ENCODE results near the gene GPR45.
"Not testable (repeated sequence)": the region's sequence is repeated elsewhere in the genome, so short reads cannot be mapped to it uniquely, and the experiment has no call there.

The GPR45 gene

GRCh38 chr2:105241443-105241842 is at the start of gene GPR45:
Gene GPR45 (plus strand): TSS chr2:105241743. CDS start chr2:105241859, 116 bp downstream.
- H3K4me3 ChIP-seq (ENCODE audit: low read depth, low read length) = no peak within 1 kb of the TSS

- H3K4me3 ChIP-seq (ENCODE audit: low read depth, low read length) = no peak overlapping the region
Measured at GRCh38 chr2:105194022-105194675, 47.4 kb upstream of the GPR45 start.

DNA sequence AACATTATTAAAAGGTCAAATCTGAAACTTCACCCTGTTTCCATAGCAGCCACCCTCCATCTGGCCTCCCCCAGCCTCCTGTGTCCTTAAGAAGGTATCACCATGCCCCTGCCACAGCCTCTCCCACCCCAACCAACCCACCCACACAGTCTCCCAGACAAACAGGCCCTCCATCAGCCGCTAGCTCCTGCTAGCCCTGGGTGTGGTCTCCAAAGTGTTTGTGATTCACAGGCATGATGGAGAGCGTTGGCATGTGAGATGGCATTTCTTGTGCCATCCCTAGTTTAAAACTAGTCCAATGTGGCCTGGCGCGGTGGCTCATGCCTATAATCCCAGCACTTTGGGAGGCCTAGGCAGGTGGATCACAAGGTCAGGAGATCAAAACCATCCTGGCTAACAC is 44.9 kb upstream of the GPR45 start:
- H3K4me3 ChIP-seq (ENCODE audit: low read depth, low read length) = no peak overlapping the region

- no peak overlapping the region for H3K4me3 ChIP-seq (ENCODE audit: low read depth, low read length)
Measured at GRCh38 chr2:105215586-105216192, 25.9 kb upstream of the GPR45 start.

DNA sequence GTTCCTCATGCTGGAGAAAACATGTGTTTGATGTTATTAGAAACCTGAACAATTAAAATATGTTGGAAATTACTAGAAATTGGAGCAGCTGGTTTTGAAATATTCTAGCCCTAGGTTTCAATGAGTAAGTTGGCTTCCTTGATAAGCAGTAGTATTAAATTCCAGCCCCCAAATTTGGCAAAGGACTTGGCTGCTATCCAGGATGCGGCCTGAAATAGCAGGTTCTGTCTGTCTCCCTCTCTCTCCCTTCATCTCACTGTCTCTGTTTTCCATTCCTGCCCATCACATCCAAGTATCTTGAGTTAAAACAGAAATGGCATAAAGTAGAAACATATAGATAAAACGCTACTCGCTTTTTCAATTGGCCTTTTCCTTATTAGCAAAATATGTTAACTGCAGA is 20.9 kb upstream of the GPR45 start:
- no peak overlapping the region for H3K4me3 ChIP-seq (ENCODE audit: low read depth, low read length)

DNA sequence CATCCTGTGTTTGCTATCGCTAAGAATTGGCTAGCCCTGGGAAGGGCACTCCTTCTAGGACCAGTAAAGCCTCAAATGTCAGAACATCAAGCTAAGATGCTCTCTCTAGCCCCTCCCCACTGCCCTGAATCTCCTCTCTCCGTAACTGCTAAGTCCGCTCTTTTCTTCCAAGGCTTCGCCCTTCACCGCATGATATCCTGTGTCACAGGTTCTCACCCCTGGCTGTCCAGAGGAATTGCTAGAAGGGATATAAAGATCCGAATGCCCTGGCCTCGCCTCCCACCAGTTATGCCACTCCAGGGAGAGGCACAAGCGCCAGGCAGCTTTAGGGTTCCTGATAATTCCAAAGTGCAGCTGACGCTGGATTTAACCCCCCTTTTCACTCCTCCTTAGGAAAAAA is 17.1 kb upstream of the GPR45 start:
- H3K4me3 ChIP-seq (ENCODE audit: low read depth, low read length) = no peak overlapping the region

DNA sequence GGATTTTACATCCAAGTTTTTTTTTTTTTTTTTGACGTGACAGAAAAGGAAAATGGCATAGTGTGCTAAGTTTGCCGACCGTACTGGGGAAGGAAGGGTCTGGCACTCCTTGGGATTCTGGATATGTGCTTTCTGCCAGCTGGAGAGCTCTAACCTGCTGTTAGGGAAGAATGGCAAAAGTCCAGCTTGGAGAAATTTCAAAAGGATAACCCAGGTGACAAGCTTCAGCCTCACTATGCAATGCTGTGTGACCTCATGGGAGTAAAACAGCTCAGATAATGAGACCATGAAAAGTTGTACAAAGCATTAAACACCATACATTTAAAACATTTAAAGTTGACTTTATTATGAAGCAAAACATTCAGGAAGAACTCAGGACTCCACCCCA is 10.3 kb upstream of the GPR45 start:
- no peak overlapping the region for H3K4me3 ChIP-seq (ENCODE audit: low read depth, low read length)

- H3K4me3 ChIP-seq (ENCODE audit: low read depth, low read length) = no peak overlapping the region
Measured at GRCh38 chr2:105235388-105236059, 6.0 kb upstream of the GPR45 start.

- H3K4me3 ChIP-seq (ENCODE audit: low read depth, low read length) = no peak overlapping the region
Measured at GRCh38 chr2:105236060-105236424, 5.5 kb upstream of the GPR45 start.

DNA sequence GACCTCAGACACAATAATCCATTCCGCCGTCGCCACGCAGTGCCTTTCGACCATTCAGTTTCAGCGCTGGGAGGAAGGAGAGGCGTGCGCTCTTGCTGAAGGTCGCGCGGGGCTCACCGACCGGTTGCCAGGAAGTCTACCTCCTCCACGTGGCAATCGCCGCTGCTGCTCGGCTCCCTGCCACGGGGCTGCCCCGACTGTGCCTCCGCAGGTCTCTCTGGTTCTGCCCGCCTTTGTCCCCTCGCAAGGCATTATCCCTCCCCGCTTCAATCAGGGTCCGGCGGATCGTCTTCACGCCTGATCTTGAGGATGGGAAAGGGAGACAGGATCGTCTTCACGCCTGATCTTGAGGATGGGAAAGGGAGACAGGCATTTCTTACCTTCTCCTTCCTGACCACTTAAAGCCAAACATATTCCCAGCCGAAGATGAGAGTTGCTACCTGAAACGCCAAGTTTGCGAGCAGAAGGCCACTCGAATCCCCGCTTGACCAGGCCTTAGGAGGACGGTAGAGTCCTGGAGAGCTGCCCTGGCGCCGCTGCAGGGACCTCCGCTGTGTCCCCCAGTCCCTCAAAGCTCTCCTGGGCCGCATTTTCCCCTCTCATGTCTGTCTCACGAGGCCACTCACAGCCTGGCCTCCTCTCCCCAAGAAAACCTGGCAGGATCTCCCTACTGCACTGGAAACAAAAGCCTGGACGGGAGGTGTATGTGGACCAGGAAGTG is 4.3 kb upstream of the GPR45 start:
- H3K4me3 ChIP-seq (ENCODE audit: low read depth, low read length) = no peak overlapping the region

- no peak overlapping the region for H3K4me3 ChIP-seq (ENCODE audit: low read depth, low read length)
Measured at GRCh38 chr2:105238664-105239240, 2.8 kb upstream of the GPR45 start.

- no peak overlapping the region for H3K4me3 ChIP-seq (ENCODE audit: low read depth, low read length)
Measured at GRCh38 chr2:105239924-105240323, 1.6 kb upstream of the GPR45 start.

DNA sequence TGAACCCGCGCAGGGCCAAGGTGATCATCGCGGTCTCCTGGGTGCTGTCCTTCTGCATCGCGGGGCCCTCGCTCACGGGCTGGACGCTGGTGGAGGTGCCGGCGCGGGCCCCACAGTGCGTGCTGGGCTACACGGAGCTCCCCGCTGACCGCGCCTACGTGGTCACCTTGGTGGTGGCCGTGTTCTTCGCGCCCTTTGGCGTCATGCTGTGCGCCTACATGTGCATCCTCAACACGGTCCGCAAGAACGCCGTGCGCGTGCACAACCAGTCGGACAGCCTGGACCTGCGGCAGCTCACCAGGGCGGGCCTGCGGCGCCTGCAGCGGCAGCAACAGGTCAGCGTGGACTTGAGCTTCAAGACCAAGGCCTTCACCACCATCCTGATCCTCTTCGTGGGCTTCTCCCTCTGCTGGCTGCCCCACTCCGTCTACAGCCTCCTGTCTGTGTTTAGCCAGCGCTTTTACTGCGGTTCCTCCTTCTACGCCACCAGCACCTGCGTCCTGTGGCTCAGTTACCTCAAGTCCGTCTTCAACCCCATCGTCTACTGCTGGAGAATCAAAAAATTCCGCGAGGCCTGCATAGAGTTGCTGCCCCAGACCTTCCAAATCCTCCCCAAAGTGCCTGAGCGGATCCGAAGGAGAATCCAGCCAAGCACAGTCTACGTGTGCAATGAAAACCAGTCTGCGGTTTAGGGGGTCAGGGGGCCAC is 897 bp downstream of the GPR45 start:
- H3K4me3 ChIP-seq (ENCODE audit: low read depth, low read length) = no peak overlapping the region

DNA sequence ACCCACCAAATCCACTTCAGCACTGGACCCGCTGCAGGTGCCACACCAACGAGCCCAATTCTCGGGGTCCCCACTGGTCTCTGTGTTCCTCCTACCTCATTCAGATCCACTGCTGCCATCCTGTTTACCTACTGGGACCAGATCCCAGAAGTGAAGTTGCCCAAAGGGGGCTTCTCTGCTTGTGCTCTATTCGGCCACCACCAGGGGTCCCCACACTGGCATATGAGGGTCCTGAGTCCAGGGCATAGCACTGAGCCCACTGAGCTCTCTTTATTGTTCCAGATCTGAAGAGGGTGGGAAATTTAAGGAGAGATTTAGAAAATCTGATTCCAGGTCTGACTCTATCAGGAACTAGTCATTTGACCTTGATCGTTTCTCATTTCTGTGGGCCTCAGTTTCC is 2.4 kb downstream of the GPR45 start:
- H3K4me3 ChIP-seq (ENCODE audit: low read depth, low read length) = no peak overlapping the region

DNA sequence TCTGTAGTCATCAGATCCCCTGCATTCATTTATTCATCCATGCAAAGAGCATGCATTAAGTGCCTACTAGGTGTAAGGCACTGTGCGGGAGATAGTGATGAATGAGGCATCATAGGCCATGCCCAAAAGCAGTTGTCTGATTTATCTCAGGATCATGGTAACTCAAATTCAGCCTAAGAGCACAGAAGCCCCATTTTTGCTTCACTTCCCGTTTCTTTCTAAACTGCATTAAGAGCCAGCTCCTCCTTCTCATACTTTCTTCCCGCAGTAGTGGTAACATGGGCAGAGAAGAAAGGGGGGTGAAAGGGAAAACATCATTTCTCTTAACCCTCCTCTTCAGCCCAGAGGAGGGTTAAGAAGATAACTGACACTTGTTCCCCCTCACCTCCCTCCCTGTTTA is 2.9 kb downstream of the GPR45 start:
- H3K4me3 ChIP-seq (ENCODE audit: low read depth, low read length) = no peak overlapping the region

- H3K4me3 ChIP-seq (ENCODE audit: low read depth, low read length) = no peak overlapping the region
Measured at GRCh38 chr2:105248316-105249070, 7.0 kb downstream of the GPR45 start.

DNA sequence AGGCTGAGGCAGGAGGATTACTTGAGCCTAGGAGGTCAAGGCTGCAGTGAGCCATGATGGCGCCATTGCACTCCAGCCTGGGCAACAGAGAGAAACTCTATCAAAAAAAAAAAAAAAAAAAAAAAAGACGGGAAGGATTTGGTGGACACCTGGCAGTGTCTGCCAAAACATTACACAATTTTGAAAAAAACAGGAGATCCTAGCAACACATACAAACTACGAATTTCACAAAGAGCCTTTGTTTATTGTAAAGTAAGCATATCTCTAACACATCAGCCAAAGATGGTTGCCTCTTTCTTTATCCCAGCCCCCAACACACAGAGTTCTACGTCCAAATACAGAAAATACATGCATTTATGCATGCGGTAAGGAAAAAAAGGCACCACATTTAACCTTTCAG is 7.6 kb downstream of the GPR45 start:
- no peak overlapping the region for H3K4me3 ChIP-seq (ENCODE audit: low read depth, low read length)

- no peak overlapping the region for H3K4me3 ChIP-seq (ENCODE audit: low read depth, low read length)
Measured at GRCh38 chr2:105249891-105250290, 8.3 kb downstream of the GPR45 start.

DNA sequence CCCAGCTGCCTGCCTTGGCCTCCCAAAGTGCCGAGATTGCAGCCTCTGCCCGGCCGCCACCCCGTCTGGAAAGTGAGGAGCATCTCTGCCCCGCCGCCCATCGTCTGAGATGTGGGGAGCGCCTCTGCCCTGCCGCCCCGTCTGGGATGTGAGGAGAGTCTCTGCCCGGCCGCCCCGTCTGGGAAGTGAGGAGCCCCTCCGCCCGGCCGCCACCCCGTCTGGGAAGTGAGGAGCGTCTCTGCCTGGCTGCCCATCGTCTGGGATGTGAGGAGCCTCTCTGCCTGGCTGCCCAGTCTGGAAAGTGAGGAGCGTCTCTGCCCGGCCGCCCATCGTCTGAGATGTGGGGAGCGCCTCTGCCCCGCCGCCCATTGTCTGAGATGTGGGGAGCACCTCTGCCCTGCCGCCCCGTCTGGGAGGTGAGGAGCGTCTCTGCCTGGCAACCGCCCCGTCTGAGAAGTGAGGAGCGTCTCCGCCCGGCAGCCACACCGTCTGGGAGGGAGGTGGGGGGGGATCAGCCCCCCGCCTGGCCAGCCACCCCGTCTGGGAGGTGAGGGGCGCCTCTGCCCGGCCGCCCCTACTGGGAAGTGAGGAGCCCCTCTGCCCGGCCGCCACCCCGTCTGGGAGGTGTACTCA is 9.6 kb downstream of the GPR45 start:
- H3K4me3 ChIP-seq (ENCODE audit: low read depth, low read length) = not testable (repeated sequence)

DNA sequence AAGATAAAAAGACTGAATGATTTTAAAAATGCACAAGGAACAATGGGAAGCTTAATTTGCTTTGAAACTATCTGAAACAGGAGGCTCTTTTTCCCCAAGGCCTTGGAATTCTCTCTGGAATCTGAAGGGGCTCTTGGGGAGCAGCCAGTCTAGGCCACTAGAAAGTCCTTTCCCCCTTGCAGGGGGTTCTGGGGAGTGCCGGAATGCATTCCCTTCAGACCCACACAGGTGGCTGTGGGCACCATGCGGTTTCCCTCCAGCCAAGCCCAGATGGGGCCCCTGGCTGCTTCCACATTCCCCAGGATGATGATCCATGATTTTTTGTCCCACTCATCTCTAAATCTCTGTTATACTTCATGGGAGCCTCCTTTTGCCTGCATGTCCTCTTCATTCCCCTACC is 10.7 kb downstream of the GPR45 start:
- no peak overlapping the region for H3K4me3 ChIP-seq (ENCODE audit: low read depth, low read length)

Data from iPS-11a (cell line).